ENCODE measurements around the gene SMAD5. TPM values are rescaled to one million over a fixed set of nuclear protein-coding genes. Genes with fewer than 3 reads are reported as not detected.

The SMAD5 gene
- total RNA-seq, 2 donors from 2014 or later = 29.0 to 92.9 TPM

GRCh38 chr5:136182618-136183017 is 50.0 kb downstream of the SMAD5 start:
- DNase-seq (ENCODE audit: low spot score) = no peak
- Histone ChIP-seq H3K4me1 (ENCODE audit: control insufficient read depth in 1 of 2, low read depth in 2 of 2) (no peaks in the 10 kb centered on the region), H3K9me3 (no peaks in the 10 kb centered on the region), H3K27ac (no peak overlapping the region), H3K36me3 (peaks cover 14% of the 10 kb centered on the region), H3K27me3 (replicated peaks; ENCODE audit: insufficient read depth) (no peaks in the 10 kb centered on the region), H3K4me3 (no peak overlapping the region)
- TF ChIP-seq CTCF (IDR thresholded peaks at IDR 0.05) = no peak
- no peak for ATAC-seq (ENCODE audit: insufficient number of reproducible peaks, low FRiP score, low read depth)

GRCh38 chr5:136185974-136186665 is 53.5 kb downstream of the SMAD5 start:
- no peak for ATAC-seq (ENCODE audit: insufficient number of reproducible peaks, low FRiP score, low read depth)
- TF ChIP-seq CTCF (IDR thresholded peaks at IDR 0.05) = no peak
- H3K9me3 ChIP-seq = no peaks in the 10 kb centered on the region
- peaks cover 6% of the 10 kb centered on the region for H3K36me3 ChIP-seq
- H3K27me3 ChIP-seq (replicated peaks; ENCODE audit: insufficient read depth) = no peaks in the 10 kb centered on the region
- no peak overlapping the region for H3K4me3 ChIP-seq
- H3K27ac ChIP-seq = no peak overlapping the region
- H3K4me1 ChIP-seq (ENCODE audit: control insufficient read depth in 1 of 2, low read depth in 2 of 2) = peaks cover 0 to 1% of the 10 kb centered on the region in 2 donors
- DNase-seq (ENCODE audit: low spot score) = no peak

GRCh38 chr5:136186796-136187195 is 54.2 kb downstream of the SMAD5 start:
- DNase-seq (ENCODE audit: low spot score) = no peak
- no peak for ATAC-seq (ENCODE audit: insufficient number of reproducible peaks, low FRiP score, low read depth)
- no peak for TF ChIP-seq CTCF (IDR thresholded peaks at IDR 0.05)

GRCh38 chr5:136188859-136189258 is 56.2 kb downstream of the SMAD5 start:
- peaks cover 11 to 18% of the 10 kb centered on the region in 2 donors for H3K4me1 ChIP-seq (ENCODE audit: control insufficient read depth in 1 of 2, low read depth in 2 of 2)
- no peaks in the 10 kb centered on the region for H3K9me3 ChIP-seq
- peaks cover 6% of the 10 kb centered on the region for H3K36me3 ChIP-seq
- TF ChIP-seq CTCF (IDR thresholded peaks at IDR 0.05) = no peak
- no peak for ATAC-seq (ENCODE audit: insufficient number of reproducible peaks, low FRiP score, low read depth)
- no peaks in the 10 kb centered on the region for H3K27me3 ChIP-seq (replicated peaks; ENCODE audit: insufficient read depth)
- no peak overlapping the region for H3K4me3 ChIP-seq
- H3K27ac ChIP-seq = no peak overlapping the region
- DNase-seq (ENCODE audit: low spot score) = no peak

More at GRCh38 chr5:136186796-136187195, 54.2 kb downstream of the SMAD5 start:
- no peaks in the 10 kb centered on the region for H3K9me3 ChIP-seq
- H3K27ac ChIP-seq = no peak overlapping the region
- H3K4me1 ChIP-seq (ENCODE audit: control insufficient read depth in 1 of 2, low read depth in 2 of 2) = peaks cover 1 to 8% of the 10 kb centered on the region in 2 donors
- no peak overlapping the region for H3K4me3 ChIP-seq
- no peaks in the 10 kb centered on the region for H3K27me3 ChIP-seq (replicated peaks; ENCODE audit: insufficient read depth)
- peaks cover 6% of the 10 kb centered on the region for H3K36me3 ChIP-seq

- H3K4me3 ChIP-seq = no peak overlapping the region
- H3K27ac ChIP-seq = no peak overlapping the region
- TF ChIP-seq CTCF (IDR thresholded peaks at IDR 0.05) = no peak
- H3K9me3 ChIP-seq = no peaks in the 10 kb centered on the region
- H3K27me3 ChIP-seq (replicated peaks; ENCODE audit: insufficient read depth) = no peaks in the 10 kb centered on the region
- ATAC-seq (ENCODE audit: insufficient number of reproducible peaks, low FRiP score, low read depth) (no peak), DNase-seq (ENCODE audit: low spot score) (no peak)
- peaks cover 6% of the 10 kb centered on the region for H3K36me3 ChIP-seq
- H3K4me1 ChIP-seq (ENCODE audit: control insufficient read depth in 1 of 2, low read depth in 2 of 2) = peaks cover 11 to 18% of the 10 kb centered on the region in 2 donors
Measured at GRCh38 chr5:136190091-136190720, 57.6 kb downstream of the SMAD5 start.

Measured in thoracic aorta (tissue), 2 donors.